Measurements from ENCODE around the gene BPIFA2. TPM values are rescaled to one million over a fixed set of nuclear protein-coding genes. Genes with fewer than 3 reads are reported as not detected.
"Not testable (repeated sequence)": the region's sequence is repeated elsewhere in the genome, so short reads cannot be mapped to it uniquely, and the experiment has no call there.

The BPIFA2 gene
- polyA plus RNA-seq, 2 of the 4 experiments (the other 2 are of a cell fraction): 0.16 TPM; not detected in 1

DNA sequence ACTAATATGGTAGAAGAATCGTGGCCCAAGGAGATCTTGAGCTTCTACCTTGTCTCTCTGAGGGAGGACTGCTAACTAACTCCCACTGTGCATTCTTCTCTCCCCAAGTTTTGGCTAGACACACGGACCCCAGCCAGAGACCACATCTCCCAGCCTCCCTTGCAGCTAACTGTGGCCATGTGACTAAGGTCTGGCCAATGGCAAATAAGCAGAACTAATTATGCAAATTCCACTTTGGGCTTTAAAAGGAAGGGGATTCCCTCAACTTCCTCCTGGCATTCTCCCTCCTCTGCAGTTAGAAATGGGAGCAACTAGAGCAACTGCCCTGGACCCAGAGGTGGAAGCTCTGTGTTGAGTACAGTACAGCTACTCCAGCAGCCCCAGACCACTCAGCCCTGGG, 15.4 kb downstream of the BPIFA2 start:
- H3K4me3 ChIP-seq: no peak overlapping the region
- peaks cover 11% of the 10 kb centered on the region for H3K4me1 ChIP-seq
- TF ChIP-seq, protein P1, sequence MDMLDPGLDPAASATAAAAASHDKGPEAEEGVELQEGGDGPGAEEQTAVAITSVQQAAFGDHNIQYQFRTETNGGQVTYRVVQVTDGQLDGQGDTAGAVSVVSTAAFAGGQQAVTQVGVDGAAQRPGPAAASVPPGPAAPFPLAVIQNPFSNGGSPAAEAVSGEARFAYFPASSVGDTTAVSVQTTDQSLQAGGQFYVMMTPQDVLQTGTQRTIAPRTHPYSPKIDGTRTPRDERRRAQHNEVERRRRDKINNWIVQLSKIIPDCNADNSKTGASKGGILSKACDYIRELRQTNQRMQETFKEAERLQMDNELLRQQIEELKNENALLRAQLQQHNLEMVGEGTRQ (IDR thresholded peaks at IDR 0.05): no peak
- TF ChIP-seq, protein P2, sequence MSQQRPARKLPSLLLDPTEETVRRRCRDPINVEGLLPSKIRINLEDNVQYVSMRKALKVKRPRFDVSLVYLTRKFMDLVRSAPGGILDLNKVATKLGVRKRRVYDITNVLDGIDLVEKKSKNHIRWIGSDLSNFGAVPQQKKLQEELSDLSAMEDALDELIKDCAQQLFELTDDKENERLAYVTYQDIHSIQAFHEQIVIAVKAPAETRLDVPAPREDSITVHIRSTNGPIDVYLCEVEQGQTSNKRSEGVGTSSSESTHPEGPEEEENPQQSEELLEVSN (IDR thresholded peaks at IDR 0.05; ENCODE audit: borderline replicate concordance, low read depth): no peak
- TF ChIP-seq NR3C1 (IDR thresholded peaks at IDR 0.05): no peak
- TF ChIP-seq POLR2A (IDR thresholded peaks at IDR 0.05; ENCODE audit: low read length): no peak
- TF ChIP-seq NFE2L2 (conservative IDR thresholded peaks at IDR 0.05; ENCODE audit: low read length): no peak
- TF ChIP-seq RNF2 (IDR thresholded peaks at IDR 0.05; ENCODE audit: borderline replicate concordance, low read depth): no peak
- TF ChIP-seq CHD2 (IDR thresholded peaks at IDR 0.05; ENCODE audit: low read length, partially characterized antibody): no peak
- no peak for TF ChIP-seq RCOR1 (IDR thresholded peaks at IDR 0.05; ENCODE audit: low read depth, low read length)
- no peak for TF ChIP-seq JUNB (IDR thresholded peaks at IDR 0.05)
- no peak for TF ChIP-seq CHD4 (IDR thresholded peaks at IDR 0.05; ENCODE audit: borderline replicate concordance)
- no peak for TF ChIP-seq EHF (CRISPR knock-in tag; IDR thresholded peaks at IDR 0.05)
- TF ChIP-seq EP300 (IDR thresholded peaks at IDR 0.05): no peak
- TF ChIP-seq TFCP2L1 (CRISPR knock-in tag; IDR thresholded peaks at IDR 0.05): no peak
- TF ChIP-seq FOSL2 (IDR thresholded peaks at IDR 0.05): no peak
- no peak for TF ChIP-seq FOSL2 (CRISPR knock-in tag; IDR thresholded peaks at IDR 0.05)
- TF ChIP-seq RAD21 (conservative IDR thresholded peaks at IDR 0.05 in 1 of 2, IDR thresholded peaks at IDR 0.05 in 1 of 2): no peak
- no peak for TF ChIP-seq HOXB5 (CRISPR knock-in tag; IDR thresholded peaks at IDR 0.05)
- TF ChIP-seq EHMT2 (IDR thresholded peaks at IDR 0.05; ENCODE audit: low read depth): no peak
- no peak for TF ChIP-seq MYC (IDR thresholded peaks at IDR 0.05; ENCODE audit: borderline replicate concordance, low read length)
- TF ChIP-seq SMC3 (IDR thresholded peaks at IDR 0.05): no peak
- TF ChIP-seq GATA3 (IDR thresholded peaks at IDR 0.05; ENCODE audit: borderline replicate concordance): no peak
- CTCF ChIA-PET: interaction anchor here (1.2 kb wide), 1 partner anchor 87 kb away, joined by 3 read pairs; no protein-coding TSS in a partner anchor
- DNase-seq (ENCODE audit: low read depth in 1 of 2, low spot score in 1 of 2) (no peak), FAIRE-seq (no peak), ATAC-seq (no peak)
- no peak overlapping the region for H3K4me2 ChIP-seq
- no peak overlapping the region for H3K27ac ChIP-seq
- POLR2A ChIA-PET: no interaction called here
- H3K9me3 ChIP-seq: peaks cover 5% of the 10 kb centered on the region; the same call in 1 of the 3 replicates
- 39% methylated on average over 2 of the region's 2 CpGs for WGBS (ENCODE audit: missing lambda C conversion rate)

DNA sequence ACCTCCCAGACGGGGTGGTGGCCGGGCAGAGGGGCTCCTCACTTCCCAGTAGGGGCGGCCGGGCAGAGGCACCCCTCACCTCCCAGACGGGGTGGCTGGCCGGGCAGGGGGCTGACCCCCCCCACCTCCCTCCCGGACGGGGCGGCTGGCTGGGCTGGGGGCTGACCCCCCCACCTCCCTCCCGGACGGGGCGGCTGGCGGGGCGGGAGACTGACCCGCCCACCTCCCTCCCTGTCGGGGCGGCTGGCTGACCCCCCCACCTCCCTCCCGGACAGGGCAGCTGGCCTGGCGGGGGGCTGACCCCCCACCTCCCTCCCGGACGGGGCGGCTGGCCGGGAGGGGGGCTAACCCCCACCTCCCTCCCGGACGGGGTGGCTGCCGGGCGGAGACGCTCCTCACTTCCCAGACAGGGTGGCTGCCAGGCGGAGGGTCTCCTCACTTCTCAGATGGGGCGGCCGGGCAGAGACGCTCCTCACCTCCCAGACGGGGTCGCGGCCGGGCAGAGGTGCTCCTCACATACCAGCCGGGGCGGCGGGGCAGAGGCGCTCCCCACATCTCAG, 17.2 kb downstream of the BPIFA2 start:
- POLR2A ChIA-PET; H3K4me2 ChIP-seq; H3K9me3 ChIP-seq; H3K27ac ChIP-seq; FAIRE-seq; H3K4me1 ChIP-seq; CTCF ChIA-PET; ATAC-seq; DNase-seq (ENCODE audit: low read depth in 1 of 2, low spot score in 1 of 2); H3K4me3 ChIP-seq: not testable (repeated sequence)
- 84% methylated on average over 2 of the region's 40 CpGs for WGBS (ENCODE audit: missing lambda C conversion rate)

DNA sequence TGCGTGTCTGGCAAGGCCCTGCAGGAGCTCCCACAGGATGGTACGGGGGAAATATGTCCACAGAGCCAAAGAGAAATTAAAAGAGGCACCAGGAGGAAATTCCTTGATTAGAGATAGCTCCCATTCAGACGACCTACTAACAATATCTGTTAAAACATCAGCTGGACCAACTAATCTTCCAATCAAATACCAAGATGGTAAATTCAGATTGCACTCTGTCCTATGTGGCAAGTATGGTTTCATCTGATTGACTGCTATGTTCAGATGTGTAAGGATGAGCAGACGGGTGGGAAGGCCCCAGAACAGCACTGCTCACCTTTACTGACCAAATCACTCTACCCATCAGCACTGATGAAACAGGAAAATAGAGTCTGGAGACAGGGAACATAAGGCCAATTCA, 19.5 kb downstream of the BPIFA2 start:
- FAIRE-seq (no peak), ATAC-seq (no peak), DNase-seq (ENCODE audit: low read depth in 1 of 2, low spot score in 1 of 2) (no peak)
- WGBS (ENCODE audit: missing lambda C conversion rate): 67% methylated on average over 4 of the region's 4 CpGs
- no peak overlapping the region for H3K4me3 ChIP-seq
- TF ChIP-seq EHMT2 (IDR thresholded peaks at IDR 0.05; ENCODE audit: low read depth): no peak
- no peak for TF ChIP-seq HDAC2 (IDR thresholded peaks at IDR 0.05)
- TF ChIP-seq, protein P1 (IDR thresholded peaks at IDR 0.05): no peak
- TF ChIP-seq RNF2 (IDR thresholded peaks at IDR 0.05; ENCODE audit: borderline replicate concordance, low read depth): no peak
- TF ChIP-seq, protein P3, sequence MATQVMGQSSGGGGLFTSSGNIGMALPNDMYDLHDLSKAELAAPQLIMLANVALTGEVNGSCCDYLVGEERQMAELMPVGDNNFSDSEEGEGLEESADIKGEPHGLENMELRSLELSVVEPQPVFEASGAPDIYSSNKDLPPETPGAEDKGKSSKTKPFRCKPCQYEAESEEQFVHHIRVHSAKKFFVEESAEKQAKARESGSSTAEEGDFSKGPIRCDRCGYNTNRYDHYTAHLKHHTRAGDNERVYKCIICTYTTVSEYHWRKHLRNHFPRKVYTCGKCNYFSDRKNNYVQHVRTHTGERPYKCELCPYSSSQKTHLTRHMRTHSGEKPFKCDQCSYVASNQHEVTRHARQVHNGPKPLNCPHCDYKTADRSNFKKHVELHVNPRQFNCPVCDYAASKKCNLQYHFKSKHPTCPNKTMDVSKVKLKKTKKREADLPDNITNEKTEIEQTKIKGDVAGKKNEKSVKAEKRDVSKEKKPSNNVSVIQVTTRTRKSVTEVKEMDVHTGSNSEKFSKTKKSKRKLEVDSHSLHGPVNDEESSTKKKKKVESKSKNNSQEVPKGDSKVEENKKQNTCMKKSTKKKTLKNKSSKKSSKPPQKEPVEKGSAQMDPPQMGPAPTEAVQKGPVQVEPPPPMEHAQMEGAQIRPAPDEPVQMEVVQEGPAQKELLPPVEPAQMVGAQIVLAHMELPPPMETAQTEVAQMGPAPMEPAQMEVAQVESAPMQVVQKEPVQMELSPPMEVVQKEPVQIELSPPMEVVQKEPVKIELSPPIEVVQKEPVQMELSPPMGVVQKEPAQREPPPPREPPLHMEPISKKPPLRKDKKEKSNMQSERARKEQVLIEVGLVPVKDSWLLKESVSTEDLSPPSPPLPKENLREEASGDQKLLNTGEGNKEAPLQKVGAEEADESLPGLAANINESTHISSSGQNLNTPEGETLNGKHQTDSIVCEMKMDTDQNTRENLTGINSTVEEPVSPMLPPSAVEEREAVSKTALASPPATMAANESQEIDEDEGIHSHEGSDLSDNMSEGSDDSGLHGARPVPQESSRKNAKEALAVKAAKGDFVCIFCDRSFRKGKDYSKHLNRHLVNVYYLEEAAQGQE (IDR thresholded peaks at IDR 0.05): no peak
- no peak for TF ChIP-seq FOSB (CRISPR knock-in tag; IDR thresholded peaks at IDR 0.05)
- no peak for TF ChIP-seq ESRRA (IDR thresholded peaks at IDR 0.05; ENCODE audit: borderline replicate concordance, low read length)
- no peak for TF ChIP-seq CHD4 (IDR thresholded peaks at IDR 0.05; ENCODE audit: borderline replicate concordance)
- TF ChIP-seq CBX2 (IDR thresholded peaks at IDR 0.05; ENCODE audit: borderline replicate concordance, low read depth): no peak
- no peak for TF ChIP-seq BHLHE40 (IDR thresholded peaks at IDR 0.05; ENCODE audit: low read depth, low read length)
- no peak overlapping the region for H3K27ac ChIP-seq
- peaks cover 5% of the 10 kb centered on the region; the same call in 1 of the 3 replicates for H3K9me3 ChIP-seq
- H3K4me1 ChIP-seq: peaks cover 10% of the 10 kb centered on the region; the same call in 1 of the 3 replicates
- no peak overlapping the region for H3K4me2 ChIP-seq
- ChIA-PET POLR2A (no interaction called here), CTCF (interaction anchor here (1.4 kb wide), 1 partner anchor 11 kb away, joined by 3 read pairs; no protein-coding TSS in a partner anchor)

Data from A549 (cell line).